Retinal pigment epithelial cell (primary cell): ENCODE results near the gene WNT2.

Experiments
- DNase-seq: peaks from one replicate; pipeline ENCODE4 v3.0.0-alpha.2; 2010; ENCODE audit warnings: low read depth
- H3K4me3 ChIP-seq: 2 replicates; pipeline ENCODE4 v1.5.1; 2011; ENCODE audit warnings: mild to moderate bottlenecking, low read length, control low read depth, moderate library complexity
- CTCF ChIP-seq: conservative IDR thresholded peaks from 2 replicates; pipeline ENCODE4 v1.5.1; 2011; ENCODE audit warnings: low read depth, low read length, control low read depth, inconsistent platforms

Gene WNT2

GRCh38 chr7:117270371-117270770 is 52.5 kb downstream of the WNT2 start:
- no peak for TF ChIP-seq CTCF
- no peak for DNase-seq
- H3K4me3 ChIP-seq, result no peak overlapping the region

- H3K4me3 ChIP-seq, result no peak overlapping the region
- DNase-seq, result no peak
- no peak for TF ChIP-seq CTCF
These were observed 53.0 kb downstream of the WNT2 start for GRCh38 chr7:117269886-117270285.

- no peak for TF ChIP-seq CTCF
- no peak overlapping the region for H3K4me3 ChIP-seq
- DNase-seq, result no peak
These were observed 53.4 kb downstream of the WNT2 start for GRCh38 chr7:117269417-117269816.

- H3K4me3 ChIP-seq, result no peak overlapping the region
- no peak for DNase-seq
- TF ChIP-seq CTCF, result no peak
These were observed 58.1 kb downstream of the WNT2 start for GRCh38 chr7:117264716-117265115.

- no peak overlapping the region for H3K4me3 ChIP-seq
- no peak for TF ChIP-seq CTCF
- no peak for DNase-seq
These were observed 60.3 kb downstream of the WNT2 start for GRCh38 chr7:117262546-117262945.

GRCh38 chr7:117259615-117260014 is 63.2 kb downstream of the WNT2 start:
- no peak overlapping the region for H3K4me3 ChIP-seq
- no peak for TF ChIP-seq CTCF
- no peak for DNase-seq

- no peak for TF ChIP-seq CTCF
These were observed 71.2 kb downstream of the WNT2 start for GRCh38 chr7:117251687-117252086.

More at GRCh38 chr7:117251687-117252086, 71.2 kb downstream of the WNT2 start:
- no peak overlapping the region for H3K4me3 ChIP-seq
- no peak for DNase-seq
